ENCODE data around the gene DIRAS2. TPM values are rescaled to one million over a fixed set of nuclear protein-coding genes. Genes with fewer than 3 reads are reported as not detected.

The DIRAS2 gene
- polyA plus RNA-seq, 2 of the 4 experiments (the other 2 are of a cell fraction), result 0.08 to 0.12 TPM

DNA sequence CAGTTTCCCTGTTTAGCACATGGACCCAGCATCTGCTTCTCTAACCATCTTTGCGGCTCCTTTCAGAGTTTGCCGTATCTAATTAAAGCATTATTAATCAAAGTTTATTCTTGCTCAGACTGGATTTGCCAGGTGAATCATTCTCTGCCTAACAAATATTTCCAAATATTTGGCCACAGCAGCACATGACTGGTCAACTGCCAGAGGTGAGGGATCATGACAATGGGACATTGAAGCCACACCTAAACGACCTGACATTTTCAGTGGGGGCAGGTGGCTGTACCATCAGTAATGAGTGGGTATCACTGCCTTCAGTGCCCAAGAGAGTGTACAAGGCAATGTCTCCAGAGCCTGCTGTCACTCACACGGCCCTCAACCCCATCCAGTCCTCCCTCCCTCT is 80.4 kb downstream of the DIRAS2 start:
- Histone ChIP-seq H3K4me1 (no peaks in the 10 kb centered on the region), H3K4me2 (no peak overlapping the region), H3K9me3 (no peaks in the 10 kb centered on the region), H3K27ac (no peak overlapping the region), H3K4me3 (no peak overlapping the region)
- TF ChIP-seq ZNF302 (CRISPR knock-in tag; IDR thresholded peaks at IDR 0.05), result no peak
- TF ChIP-seq BHLHE40 (IDR thresholded peaks at IDR 0.05; ENCODE audit: low read depth, low read length), result no peak
- no peak for TF ChIP-seq POLR2A (IDR thresholded peaks at IDR 0.05; ENCODE audit: low read length)
- TF ChIP-seq ZC3H11A (IDR thresholded peaks at IDR 0.05), result no peak
- TF ChIP-seq POLR2AphosphoS2 (conservative IDR thresholded peaks at IDR 0.05; ENCODE audit: low read length), result no peak
- no peak for TF ChIP-seq KDM1A (IDR thresholded peaks at IDR 0.05; ENCODE audit: low read depth)
- POLR2A ChIA-PET, result no interaction called here
- ATAC-seq, result no peak
- FAIRE-seq, result no peak
- CTCF ChIA-PET, result interaction anchor here (0.6 kb wide), 1 partner anchor 1459 kb away, joined by 3 read pairs; no protein-coding TSS in a partner anchor
- 47% methylated on average over 4 of the region's 4 CpGs for WGBS (ENCODE audit: missing lambda C conversion rate)
- no peak for DNase-seq (ENCODE audit: low read depth in 1 of 2, low spot score in 1 of 2)

Other genes starting within 250 kb of the DIRAS2 start
- 0.03 and 0.04 TPM in 2 replicates for gene SYK, start 159.0 kb upstream of the DIRAS2 start, polyA plus RNA-seq (2011; rRNA removed)
- 0.01 to 0.03 TPM in 2 of 3 replicates, not detected in the other for gene SYK, start 159.0 kb upstream of the DIRAS2 start, polyA plus RNA-seq (2017; fragmentation: RNase III; extraction: RNeasy Plus Mini Kit Qiagen cat#74134 plus additional on column Dnase treatment)

Data from A549 (cell line).